ENCODE measurements around the gene AIG1. TPM values are rescaled to one million over a fixed set of nuclear protein-coding genes. Genes with fewer than 3 reads are reported as not detected.

Gene AIG1
- polyA plus RNA-seq, 1 of the 3 experiments (the other 2 are of a cell fraction): 36.8 TPM

GRCh38 chr6:143196525-143197225 is 136.0 kb downstream of the AIG1 start:
- Histone ChIP-seq H3K4me2 (no peak overlapping the region), H3F3A (replicated peaks; ENCODE audit: insufficient read depth) (no peaks in the 10 kb centered on the region), H3K36me3 (replicated peaks in 1 of 2; ENCODE audit: control insufficient read depth in 1 of 2, insufficient read depth in 2 of 2, low read length in 1 of 2) (no peaks in the 10 kb centered on the region), H3K9me3 (no peaks in the 10 kb centered on the region), H4K20me1 (ENCODE audit: insufficient read depth) (no peaks in the 10 kb centered on the region), H3K27me3 (ENCODE audit: insufficient read depth) (no peaks in the 10 kb centered on the region), H3K4me1 (ENCODE audit: control insufficient read depth in 1 of 2, insufficient read depth in 2 of 2, low read depth in 1 of 2, low read length in 1 of 2) (peaks cover 6 to 28% of the 10 kb centered on the region in 2 experiments; a peak in 2 of 4 replicates), H2AFZ (ENCODE audit: low read depth) (no peak overlapping the region), H3K9me2 (no peaks in the 10 kb centered on the region), H3K9ac (no peak overlapping the region), H3K27ac (ENCODE audit: low read depth in 2 of 2, low read length in 1 of 2) (peak overlapping the region; percentile 16 to 45; a peak in 3 of 4 replicates), H3K4me3 (ENCODE audit: low read depth in 2 of 2, low read length in 1 of 2) (no peak overlapping the region), H3K79me2 (ENCODE audit: insufficient read depth) (no peaks in the 10 kb centered on the region)
- ChIA-PET CTCF (no interaction called here), POLR2A (no interaction called here)
- WGBS (ENCODE audit: low lambda C conversion rate): 73% methylated on average over 5 of the region's 5 CpGs
- TF ChIP-seq FOXM1 (IDR thresholded peaks at IDR 0.05; ENCODE audit: low read depth) (no peak), ELF1 (IDR thresholded peaks at IDR 0.05) (no peak), RXRA (IDR thresholded peaks at IDR 0.05; ENCODE audit: borderline replicate concordance, low read depth) (no peak), FOXJ3 (CRISPR knock-in tag; IDR thresholded peaks at IDR 0.05) (no peak)
- DNase-seq: no peak

DNA sequence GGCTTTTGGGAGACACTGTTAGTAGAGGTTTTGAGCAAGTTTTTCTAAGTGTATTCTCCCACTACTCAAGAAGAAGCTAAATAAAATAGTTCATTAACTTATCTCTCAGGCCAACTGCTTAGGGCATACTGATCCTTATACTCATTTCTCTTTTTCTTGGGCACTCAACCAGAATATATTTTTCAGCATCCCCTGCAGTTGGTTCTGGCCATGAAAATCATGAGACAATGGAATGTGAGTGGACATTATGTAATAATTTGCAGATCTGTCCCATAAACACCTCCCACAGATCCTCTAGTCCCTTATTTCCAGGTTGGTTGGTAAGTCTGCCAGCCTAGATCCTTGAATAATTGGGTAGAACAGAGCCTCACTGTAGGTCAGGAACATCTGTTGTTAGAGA is 136.7 kb downstream of the AIG1 start:
- Histone ChIP-seq H4K20me1 (ENCODE audit: insufficient read depth) (no peaks in the 10 kb centered on the region), H3K79me2 (ENCODE audit: insufficient read depth) (no peaks in the 10 kb centered on the region), H2AFZ (ENCODE audit: low read depth) (no peak overlapping the region), H3K4me2 (no peak overlapping the region), H3K9me2 (no peaks in the 10 kb centered on the region), H3F3A (replicated peaks; ENCODE audit: insufficient read depth) (no peaks in the 10 kb centered on the region), H3K4me3 (ENCODE audit: low read depth in 2 of 2, low read length in 1 of 2) (no peak overlapping the region), H3K9ac (no peak overlapping the region), H3K36me3 (replicated peaks in 1 of 2; ENCODE audit: control insufficient read depth in 1 of 2, insufficient read depth in 2 of 2, low read length in 1 of 2) (no peaks in the 10 kb centered on the region), H3K9me3 (no peaks in the 10 kb centered on the region), H3K27ac (ENCODE audit: low read depth in 2 of 2, low read length in 1 of 2) (peak overlapping the region; percentile 45 to 94; a peak in 3 of 4 replicates), H3K4me1 (ENCODE audit: control insufficient read depth in 1 of 2, insufficient read depth in 2 of 2, low read depth in 1 of 2, low read length in 1 of 2) (peaks cover 6 to 28% of the 10 kb centered on the region in 2 experiments; a peak in 2 of 4 replicates), H3K27me3 (ENCODE audit: insufficient read depth) (no peaks in the 10 kb centered on the region)
- POLR2A ChIA-PET: no interaction called here
- CTCF ChIA-PET: interaction anchor here (1.4 kb wide), 1 partner anchor 12 kb away, joined by 3 read pairs; no protein-coding TSS in a partner anchor
- TF ChIP-seq TCF12 (IDR thresholded peaks at IDR 0.05) (no peak), FOXM1 (IDR thresholded peaks at IDR 0.05; ENCODE audit: low read depth) (no peak), YY1 (IDR thresholded peaks at IDR 0.05; ENCODE audit: low read depth) (no peak), PBX3 (IDR thresholded peaks at IDR 0.05) (no peak), RXRA (IDR thresholded peaks at IDR 0.05; ENCODE audit: borderline replicate concordance, low read depth) (no peak), RCOR1 (IDR thresholded peaks at IDR 0.05; ENCODE audit: low read length) (no peak), TAF1 (IDR thresholded peaks at IDR 0.05; ENCODE audit: borderline replicate concordance, low read depth, low read length) (no peak), FOXJ3 (CRISPR knock-in tag; IDR thresholded peaks at IDR 0.05) (no peak), SIN3A (IDR thresholded peaks at IDR 0.05; ENCODE audit: borderline replicate concordance, low read depth, low read length) (no peak), GATA2 (CRISPR knock-in tag; IDR thresholded peaks at IDR 0.05) (no peak), TEAD4 (IDR thresholded peaks at IDR 0.05; ENCODE audit: borderline replicate concordance, insufficient read depth) (no peak), ZBTB33 (IDR thresholded peaks at IDR 0.05; ENCODE audit: borderline replicate concordance, low read depth) (no peak), EZH2phosphoT487 (IDR thresholded peaks at IDR 0.05; ENCODE audit: borderline replicate concordance, low read depth) (no peak), NFIC (IDR thresholded peaks at IDR 0.05; ENCODE audit: borderline replicate concordance) (no peak), MXI1 (IDR thresholded peaks at IDR 0.05; ENCODE audit: low read depth, low read length) (no peak)
- DNase-seq: no peak
